Prostate gland (tissue), 2 donors: Measurements from ENCODE around the gene CREB3L2.

Experiments
- POLR2A ChIP-seq: fragments of 450-650 bp; IDR thresholded peaks from one replicate; pipeline ENCODE4 v1.6.1; 2016; ENCODE audit warnings: antibody characterized with exemption, mild to moderate bottlenecking
- TF ChIP-seq, protein P1 (sequence below), 4 experiments: fragments of 200-600 bp in 2 of 4; fragments of 450-650 bp in 2 of 4; sonication (generic) in 2 of 4; IDR thresholded peaks; 1 replicate in 3 of 4; 2 replicates in 1 of 4; pipeline ENCODE4 v1.5.1; 2016 to 2019; ENCODE audit warnings: antibody characterized with exemption in 4 of 4, mild to moderate bottlenecking in 2 of 4, moderate library complexity in 2 of 4

GRCh38 chr7:137860542-137860941 is 141.3 kb downstream of the CREB3L2 start:
- TF ChIP-seq, protein P1, sequence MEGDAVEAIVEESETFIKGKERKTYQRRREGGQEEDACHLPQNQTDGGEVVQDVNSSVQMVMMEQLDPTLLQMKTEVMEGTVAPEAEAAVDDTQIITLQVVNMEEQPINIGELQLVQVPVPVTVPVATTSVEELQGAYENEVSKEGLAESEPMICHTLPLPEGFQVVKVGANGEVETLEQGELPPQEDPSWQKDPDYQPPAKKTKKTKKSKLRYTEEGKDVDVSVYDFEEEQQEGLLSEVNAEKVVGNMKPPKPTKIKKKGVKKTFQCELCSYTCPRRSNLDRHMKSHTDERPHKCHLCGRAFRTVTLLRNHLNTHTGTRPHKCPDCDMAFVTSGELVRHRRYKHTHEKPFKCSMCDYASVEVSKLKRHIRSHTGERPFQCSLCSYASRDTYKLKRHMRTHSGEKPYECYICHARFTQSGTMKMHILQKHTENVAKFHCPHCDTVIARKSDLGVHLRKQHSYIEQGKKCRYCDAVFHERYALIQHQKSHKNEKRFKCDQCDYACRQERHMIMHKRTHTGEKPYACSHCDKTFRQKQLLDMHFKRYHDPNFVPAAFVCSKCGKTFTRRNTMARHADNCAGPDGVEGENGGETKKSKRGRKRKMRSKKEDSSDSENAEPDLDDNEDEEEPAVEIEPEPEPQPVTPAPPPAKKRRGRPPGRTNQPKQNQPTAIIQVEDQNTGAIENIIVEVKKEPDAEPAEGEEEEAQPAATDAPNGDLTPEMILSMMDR (IDR thresholded peaks at IDR 0.05) = no peak
- no peak for TF ChIP-seq POLR2A
